ENCODE data around the gene SLC25A51.
"Not testable (repeated sequence)": the region's sequence is repeated elsewhere in the genome, so short reads cannot be mapped to it uniquely, and the experiment has no call there.

SLC25A51 gene

GRCh38 chr9:37902796-37903646, 906 bp downstream of the SLC25A51 start:
- no peak for DNase-seq

DNA sequence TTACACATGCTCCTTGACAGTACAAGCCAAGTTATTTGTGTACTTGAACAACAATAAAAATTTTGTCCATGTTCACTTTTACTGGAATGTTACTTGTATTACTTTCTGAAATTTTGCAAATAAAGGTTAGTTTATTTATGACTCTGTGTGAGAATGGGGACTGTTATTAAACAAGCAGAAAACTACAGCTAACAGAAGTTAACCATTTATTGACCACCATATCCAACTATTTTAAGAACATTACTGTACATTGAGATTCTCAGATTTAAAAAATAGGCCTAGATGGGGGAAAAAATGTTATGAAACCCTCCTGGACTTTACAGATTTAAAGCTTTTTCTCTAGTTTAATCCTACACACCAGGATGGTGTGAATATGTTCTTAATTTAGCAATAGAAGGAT, 1.8 kb downstream of the SLC25A51 start:
- DNase-seq = no peak

DNA sequence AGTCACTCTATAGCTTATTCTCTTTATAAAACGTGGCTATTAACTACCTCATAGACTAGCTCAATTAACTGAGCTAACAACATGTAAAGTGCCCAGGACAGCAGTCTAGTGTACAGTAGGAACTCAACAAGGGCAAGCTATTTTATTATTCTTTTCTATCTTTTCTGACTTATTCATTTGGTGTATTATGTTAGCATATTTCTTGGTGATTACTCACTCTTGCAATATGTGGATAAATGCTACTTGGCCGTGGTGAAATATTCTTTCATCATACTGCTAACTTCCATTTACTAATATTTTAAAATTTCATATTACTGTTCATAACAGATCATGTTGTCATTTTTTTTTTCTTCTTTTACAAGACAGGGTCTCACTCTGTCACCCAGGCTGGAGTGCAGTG, 4.9 kb downstream of the SLC25A51 start:
- DNase-seq = no peak

DNA sequence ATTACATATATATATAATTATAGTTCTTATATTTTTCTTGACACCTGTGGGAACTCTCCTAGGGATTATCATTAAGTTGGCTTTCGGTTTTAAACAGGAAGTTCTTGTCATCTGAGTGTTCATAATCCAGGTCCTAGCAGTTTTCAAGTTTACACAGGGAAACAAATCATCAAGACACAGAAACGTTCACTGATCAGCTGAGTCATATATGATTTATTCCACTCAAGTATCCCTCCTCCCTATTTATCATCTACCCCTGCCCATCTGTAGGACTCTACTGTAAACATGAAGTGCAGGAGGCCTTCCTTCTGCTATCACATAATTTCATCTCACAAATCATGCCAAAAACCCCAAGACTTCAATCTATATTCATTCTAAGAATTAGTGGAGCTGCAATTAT, 6.3 kb downstream of the SLC25A51 start:
- DNase-seq = no peak

DNA sequence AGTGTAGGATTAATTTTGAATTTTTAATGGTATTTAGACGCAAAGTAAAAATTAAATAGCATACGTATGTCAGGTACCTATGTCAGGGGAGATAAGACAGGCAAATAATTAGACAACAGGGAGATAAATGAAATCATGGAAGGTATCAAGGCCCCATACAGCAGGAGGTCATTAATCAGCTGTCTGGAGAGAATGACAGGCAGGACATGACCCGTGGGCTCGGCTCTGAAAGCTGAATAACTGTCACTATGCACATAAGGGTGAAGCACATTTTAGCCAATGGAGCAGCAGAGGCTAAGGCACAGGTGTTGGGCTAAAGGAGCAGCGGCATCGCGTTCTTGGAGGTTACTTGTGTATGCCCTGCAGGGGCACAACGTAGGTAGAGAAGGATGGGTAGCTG, 11.9 kb downstream of the SLC25A51 start:
- DNase-seq = no peak

DNA sequence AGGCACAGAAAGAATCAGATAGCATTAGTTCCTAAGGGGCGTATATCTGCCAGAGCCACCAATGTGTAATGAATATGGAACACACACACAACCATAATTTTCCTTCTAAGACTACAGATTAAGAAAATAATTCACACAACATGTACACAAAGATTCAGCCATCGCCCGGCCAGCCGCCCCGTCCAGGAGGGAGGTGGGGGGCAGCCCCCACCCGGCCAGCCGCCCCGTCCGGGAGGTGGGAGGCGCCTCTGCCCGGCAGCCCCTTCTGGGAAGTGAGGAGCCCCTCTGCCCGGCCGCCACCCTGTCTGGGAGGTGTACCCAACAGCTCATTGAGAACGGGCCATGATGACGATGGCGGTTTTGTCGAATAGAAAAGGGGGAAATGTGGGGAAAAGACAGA, 12.9 kb downstream of the SLC25A51 start:
- not testable (repeated sequence) for DNase-seq

DNA sequence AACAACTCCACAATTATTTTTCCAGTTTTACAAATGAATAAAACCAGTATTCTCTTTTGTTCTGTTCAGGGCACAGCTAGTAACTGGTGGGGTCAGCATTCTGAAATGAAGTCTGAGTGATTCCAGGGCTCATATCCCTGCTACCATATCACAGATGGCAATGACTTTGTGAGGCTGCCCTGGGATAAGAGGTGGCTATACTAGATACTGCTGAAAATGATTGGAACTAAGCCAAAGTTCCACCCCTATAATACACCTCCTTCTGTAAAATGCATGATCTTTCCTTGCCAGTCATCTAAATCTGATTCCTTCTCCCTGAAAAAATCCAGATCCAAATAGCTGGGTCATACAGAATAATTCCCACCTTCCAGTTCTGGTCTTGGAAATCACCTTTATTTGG, 14.4 kb downstream of the SLC25A51 start:
- DNase-seq = no peak

DNA sequence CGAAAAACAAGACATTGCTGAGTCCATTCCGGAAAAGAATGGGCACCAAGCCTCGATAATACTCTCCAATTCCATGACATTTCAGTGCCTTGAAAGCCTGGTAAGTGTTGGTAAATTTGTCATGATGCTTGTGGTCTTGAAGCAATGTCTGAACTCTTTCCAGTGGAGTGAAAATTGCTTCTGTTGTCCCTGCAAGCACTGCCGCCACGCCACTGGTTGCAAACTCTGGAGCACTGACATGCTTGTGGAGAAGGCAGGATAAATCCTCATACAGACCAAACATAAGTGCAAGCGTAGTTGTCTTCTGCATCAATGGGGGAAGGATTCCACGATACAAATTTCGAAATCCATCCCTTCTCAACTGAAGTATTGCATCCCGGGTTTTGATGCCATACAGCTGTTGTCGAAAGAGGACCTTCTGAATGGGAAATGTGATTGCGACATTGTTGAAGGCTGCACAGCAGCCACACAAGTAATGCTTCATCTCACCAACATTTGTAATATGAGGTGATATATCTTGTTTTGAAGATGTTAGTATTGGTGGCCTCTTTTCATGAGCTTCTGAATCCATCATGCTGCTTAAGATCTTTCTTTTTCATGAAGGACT, 15.8 kb downstream of the SLC25A51 start:
- not testable (repeated sequence) for DNase-seq

- no peak for DNase-seq
Observed at GRCh38 chr9:37880916-37881479, 22.9 kb downstream of the SLC25A51 start.

GRCh38 chr9:37876376-37876775, 27.6 kb downstream of the SLC25A51 start:
- DNase-seq = no peak

DNA sequence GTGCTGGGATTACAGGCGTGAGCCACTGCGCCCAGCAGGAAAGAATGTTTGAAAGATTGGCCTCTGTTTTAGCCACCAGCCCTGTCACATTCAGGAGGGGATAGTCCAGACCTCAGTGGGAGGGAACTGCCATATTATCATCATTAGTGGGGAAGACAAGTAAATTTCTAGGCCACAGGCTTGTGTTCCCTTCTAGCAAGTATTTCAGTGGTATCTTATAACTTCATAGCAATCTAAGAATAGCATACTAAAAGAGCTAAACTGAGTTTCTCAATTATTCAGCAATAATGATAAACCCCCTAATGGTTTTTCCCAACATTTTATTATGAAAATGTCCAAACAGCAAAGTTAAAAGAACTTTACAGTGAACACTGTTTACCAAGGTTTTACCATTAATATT, 30.0 kb downstream of the SLC25A51 start:
- DNase-seq = no peak

- DNase-seq = no peak
Observed at GRCh38 chr9:37870799-37871176, 33.1 kb downstream of the SLC25A51 start.

GRCh38 chr9:37870081-37870798, 33.7 kb downstream of the SLC25A51 start:
- no peak for DNase-seq

- no peak for DNase-seq
Observed at GRCh38 chr9:37862530-37862929, 41.4 kb downstream of the SLC25A51 start.

DNA sequence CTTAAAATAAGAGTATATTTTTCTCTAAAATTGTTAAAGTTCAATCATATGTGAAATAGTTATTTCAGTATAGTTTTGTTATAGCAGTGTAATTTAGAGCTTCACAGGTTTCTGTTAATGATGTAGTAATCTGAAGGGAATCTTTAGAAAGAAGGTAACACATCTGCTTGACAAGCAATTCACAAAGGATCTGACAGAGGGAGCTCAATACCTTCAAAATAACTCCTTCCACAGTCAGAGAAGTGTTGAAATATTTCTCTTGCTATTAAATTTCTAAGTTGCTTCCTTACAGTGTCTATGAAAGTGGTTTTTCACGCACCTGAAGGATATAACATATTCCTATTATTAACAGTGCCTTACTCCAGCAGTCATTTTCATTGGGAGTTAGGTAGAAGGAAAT, 44.9 kb downstream of the SLC25A51 start:
- no peak for DNase-seq

GRCh38 chr9:37856551-37856950, 47.4 kb downstream of the SLC25A51 start:
- DNase-seq = no peak

- no peak for DNase-seq
Observed at GRCh38 chr9:37852222-37852621, 51.7 kb downstream of the SLC25A51 start.

- DNase-seq = no peak
Observed at GRCh38 chr9:37840560-37841194, 63.2 kb downstream of the SLC25A51 start.

DNA sequence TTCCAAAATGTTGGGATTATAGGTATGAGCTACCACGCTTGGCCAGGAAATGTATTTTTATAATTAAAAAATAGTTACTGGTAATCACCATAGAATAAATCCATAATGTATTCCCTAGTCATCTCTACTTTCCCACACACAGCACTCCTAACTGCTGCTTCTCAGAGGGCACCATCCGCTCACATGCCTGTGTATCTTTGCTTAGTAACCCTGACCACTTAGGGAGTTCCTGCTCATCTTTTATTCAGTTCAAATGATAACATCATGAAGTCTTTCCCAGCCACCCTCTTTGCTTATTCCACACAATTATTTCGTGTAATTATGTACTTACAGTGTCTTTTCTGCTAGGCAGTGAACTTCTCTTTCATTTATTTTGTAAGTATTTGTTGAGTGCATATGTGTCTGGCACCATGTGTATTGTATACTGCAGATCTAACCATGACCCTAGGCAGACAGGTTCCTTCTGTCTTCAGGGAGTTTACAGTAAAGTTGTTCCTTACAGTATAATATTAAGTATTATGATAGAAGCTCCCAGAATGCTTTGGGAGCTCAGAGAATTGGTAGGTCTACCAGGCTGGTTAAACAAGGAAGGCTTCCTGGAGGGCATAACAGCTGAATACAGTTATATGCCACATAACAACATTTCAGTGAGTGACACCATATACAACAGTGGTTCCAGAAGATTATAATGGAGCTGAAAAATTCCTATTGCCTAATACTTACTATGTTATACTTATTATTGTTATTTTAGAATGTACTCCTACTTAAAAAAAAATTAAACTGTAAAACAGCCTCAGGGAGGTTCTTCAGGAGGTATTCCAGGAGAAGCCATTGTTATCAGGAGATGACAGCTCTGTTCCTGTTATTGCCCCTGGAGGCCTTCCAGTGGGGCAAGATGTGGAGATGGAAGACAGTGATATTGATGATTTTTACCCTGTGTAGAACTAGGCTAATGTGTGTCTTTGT, 64.1 kb downstream of the SLC25A51 start:
- no peak for DNase-seq
